HepG2 (cell line): ENCODE measurements around the gene SLC22A15. TPM values are rescaled to one million over a fixed set of nuclear protein-coding genes. Genes with fewer than 3 reads are reported as not detected.

Experiments used
- ATAC-seq: fragments of 200-7000 bp; cut with Tn5 transposase; 3 replicates; pipeline ENCODE4 v1.9.1; 2020; ENCODE audit warnings: mild to moderate bottlenecking, moderate library complexity
- BruUV-seq: library from RNA; stranded (reverse); fragments of 400-500 nt; replicated peaks from 2 replicates; lab custom pipeline; 2021; lab: Mats Ljungman, UMichigan
- CTCF ChIA-PET: fragments of 300-600 bp; formaldehyde crosslinking; extraction: SDS; loops from one replicate; lab custom pipeline; 2021; ENCODE audit warnings: low total read pairs, inconsistent platforms, low intra/inter-chr PET ratio; lab: Yijun Ruan, JAX
- POLR2A ChIA-PET: fragments of 350-600 bp; sonication (Branson Sonifier 250); formaldehyde crosslinking; loops from one replicate; lab custom pipeline; 2020; ENCODE audit warnings: antibody characterized with exemption, inconsistent platforms; lab: Yijun Ruan, JAX
- DNase-seq: peaks from one replicate; pipeline ENCODE4 v3.0.0-alpha.2; 2015; ENCODE audit warnings: low spot score
- FAIRE-seq: peaks from 3 replicates; lab custom pipeline; 2011; peaks lifted over from hg19 to GRCh38; lab: Jason Lieb, UNC
- H2AFZ ChIP-seq: one replicate; pipeline ENCODE4 v1.6.1; 2011; ENCODE audit warnings: low read length, inconsistent platforms
- H3K27ac ChIP-seq: fragments of 300-600 bp; 3 replicates; pipeline ENCODE4 v1.8.0; 2011; ENCODE audit warnings: mixed run types, mild to moderate bottlenecking, mixed read lengths, low read length, inconsistent platforms; ENCODE audit not compliant: insufficient read depth; ENCODE audit errors: extremely low read length
- H3K27me3 ChIP-seq, 2 experiments: fragments of 200-600 bp in 1 of 2; 2 replicates in 1 of 2; 3 replicates in 1 of 2; pipeline versions ENCODE4 v1.6.0 to v1.8.0; 2011; ENCODE audit warnings: low read length in 2 of 2, mild to moderate bottlenecking in 2 of 2, moderate library complexity in 2 of 2, inconsistent platforms in 1 of 2; ENCODE audit not compliant: insufficient read depth in 2 of 2, control insufficient read depth in 1 of 2
- H3K36me3 ChIP-seq, 2 experiments: fragments of 200-600 bp in 1 of 2; replicated peaks in 1 of 2; 2 replicates in 1 of 2; 3 replicates in 1 of 2; pipeline versions ENCODE4 v1.5.1 to v1.8.0; 2011; ENCODE audit warnings: low read length in 2 of 2, inconsistent platforms in 1 of 2; ENCODE audit not compliant: insufficient read depth in 2 of 2, control insufficient read depth in 1 of 2
- H3K4me1 ChIP-seq: 2 replicates; pipeline ENCODE4 v1.5.1; 2012; ENCODE audit warnings: low read length, inconsistent platforms; ENCODE audit not compliant: insufficient read depth
- H3K4me2 ChIP-seq: 2 replicates; pipeline ENCODE4 v1.6.0; 2011; ENCODE audit warnings: low read depth, low read length, inconsistent platforms
- H3K4me3 ChIP-seq, 3 experiments: fragments of 200-600 bp in 1 of 3; sonication (generic), shearing (Covaris generic) in 1 of 3; replicated peaks in 1 of 3; 2 replicates each; pipeline ENCODE4 v1.5.1; 2011 to 2016; ENCODE audit warnings: low read length in 3 of 3, inconsistent platforms in 2 of 3, low read depth in 2 of 3, mild to moderate bottlenecking in 2 of 3, control low read depth in 1 of 3, mixed read lengths in 1 of 3; ENCODE audit not compliant: insufficient read depth in 1 of 3
- H3K79me2 ChIP-seq: one replicate; pipeline ENCODE4 v1.6.1; 2011; ENCODE audit warnings: low read length, inconsistent platforms; ENCODE audit not compliant: insufficient read depth
- H3K9ac ChIP-seq: 2 replicates; pipeline ENCODE4 v1.6.0; 2011; ENCODE audit warnings: mild to moderate bottlenecking, low read depth, low read length, inconsistent platforms; ENCODE audit not compliant: insufficient read depth
- H3K9me3 ChIP-seq: 2 replicates; pipeline ENCODE4 v1.5.1; 2012; ENCODE audit warnings: mild to moderate bottlenecking, low read length
- H4K20me1 ChIP-seq: 2 replicates; pipeline ENCODE4 v1.6.0; 2011; ENCODE audit warnings: inconsistent platforms, mild to moderate bottlenecking, low read length, moderate library complexity; ENCODE audit not compliant: insufficient read depth
- FLYWCH1 ChIP-seq: sonication (generic); formaldehyde crosslinking; IDR thresholded peaks from 2 replicates; pipeline ENCODE4 v1.8.1; 2023; ENCODE audit warnings: mild to moderate bottlenecking, missing genetic modification reagents
- GTF2F1 ChIP-seq: fragments of 150-350 bp; IDR thresholded peaks from 2 replicates; pipeline ENCODE4 v1.6.1; 2014; ENCODE audit warnings: low read length
- HOXA5 ChIP-seq: sonication (generic); formaldehyde crosslinking; IDR thresholded peaks from 2 replicates; pipeline ENCODE4 v1.4.0; 2020; ENCODE audit warnings: missing genetic modification reagents
- RFXAP ChIP-seq: sonication (generic); formaldehyde crosslinking; IDR thresholded peaks from 2 replicates; pipeline ENCODE4 v1.4.0; 2020; ENCODE audit warnings: missing genetic modification reagents, borderline replicate concordance
- SMAD3 ChIP-seq: sonication (generic); formaldehyde crosslinking; IDR thresholded peaks from 2 replicates; pipeline ENCODE4 v1.4.0; 2020; ENCODE audit warnings: missing genetic modification reagents
- SMAD9 ChIP-seq: sonication (generic); formaldehyde crosslinking; IDR thresholded peaks from 2 replicates; pipeline ENCODE4 v1.5.1; 2020; ENCODE audit warnings: mild to moderate bottlenecking, missing genetic modification reagents
- SOX5 ChIP-seq: IDR thresholded peaks from 2 replicates; pipeline ENCODE4 v1.6.1; 2016; ENCODE audit warnings: borderline replicate concordance
- TBX2 ChIP-seq: sonication (generic); formaldehyde crosslinking; IDR thresholded peaks from 2 replicates; pipeline ENCODE4 v1.5.0; 2020; ENCODE audit warnings: missing genetic modification reagents, mild to moderate bottlenecking, borderline replicate concordance
- ZIK1 ChIP-seq: sonication (generic); formaldehyde crosslinking; IDR thresholded peaks from 2 replicates; pipeline ENCODE4 v1.5.0; 2020; ENCODE audit warnings: mild to moderate bottlenecking, low read depth, missing genetic modification reagents, borderline replicate concordance
- ZNF260 ChIP-seq: sonication (generic); formaldehyde crosslinking; IDR thresholded peaks from 2 replicates; pipeline ENCODE4 v1.4.0; 2020; ENCODE audit warnings: missing genetic modification reagents, low read depth, mild to moderate bottlenecking, borderline replicate concordance
- ZNF383 ChIP-seq: sonication (generic); formaldehyde crosslinking; IDR thresholded peaks from 2 replicates; pipeline ENCODE4 v1.4.0; 2020; ENCODE audit warnings: missing genetic modification reagents, mild to moderate bottlenecking, borderline replicate concordance
- ZNF430 ChIP-seq: sonication (generic); formaldehyde crosslinking; IDR thresholded peaks from 2 replicates; pipeline ENCODE4 v1.9.0; 2021; ENCODE audit warnings: mild to moderate bottlenecking, missing genetic modification reagents
- ZNF724P ChIP-seq: sonication (generic); formaldehyde crosslinking; IDR thresholded peaks from 2 replicates; pipeline ENCODE4 v1.8.0; 2022; ENCODE audit warnings: missing genetic modification reagents, borderline replicate concordance
- ZSCAN30 ChIP-seq: sonication (generic); formaldehyde crosslinking; IDR thresholded peaks from 2 replicates; pipeline ENCODE4 v1.5.0; 2020; ENCODE audit warnings: mild to moderate bottlenecking, missing genetic modification reagents
- in situ Hi-C: cut with HindIII; loops from 2 replicates; pipeline ENCODE4 v1.10.0; 2017; ENCODE audit warnings: low pct_unique_long_range_greater_than_20kb; ENCODE audit not compliant: extremely low pct_ligation_motif_present
- intact Hi-C: fragments of 100-400 bp; cut with micrococcal nuclease; formaldehyde crosslinking; loops from one replicate; pipeline ENCODE4 v1.10.0; 2022; ENCODE audit not compliant: unreplicated experiment
- polyA plus RNA-seq, 8 experiments: library from polyadenylated mRNA; depleted of rRNA in 3 of 8; stranded (reverse) in 7 of 8; unstranded in 1 of 8; fragments of >200 nt; fragmentation: Illumina TruSeq in 4 of 8; extraction: Trizol in 4 of 8; gene quantifications; 2 replicates each; pipeline versions ENCODE4 v1.2.1 to v1.2.3, GENCODE V29; 2011 to 2016; ENCODE audit warnings: low read depth in 4 of 8, missing spikeins in 1 of 8, mixed read lengths in 1 of 8; ENCODE audit not compliant: insufficient read depth in 1 of 8
- total RNA-seq, 5 experiments: library from RNA; depleted of rRNA; stranded (reverse); fragments of >200 nt; fragmentation: Illumina TruSeq; extraction: Trizol; gene quantifications; 2 replicates each; pipeline ENCODE4 v1.2.3, GENCODE V29; 2016; ENCODE audit warnings: low read depth in 1 of 5
- TF ChIP-seq, protein P1 (sequence below): sonication (generic); formaldehyde crosslinking; IDR thresholded peaks from 2 replicates; pipeline ENCODE4 v1.4.0; 2020; ENCODE audit warnings: missing genetic modification reagents, low read depth, mild to moderate bottlenecking, borderline replicate concordance
- TF ChIP-seq, protein P2 (sequence below): sonication (generic); formaldehyde crosslinking; IDR thresholded peaks from 2 replicates; pipeline ENCODE4 v1.8.0; 2022; ENCODE audit warnings: missing genetic modification reagents, mild to moderate bottlenecking, borderline replicate concordance
- TF ChIP-seq, protein P3 (sequence below): sonication (generic); formaldehyde crosslinking; IDR thresholded peaks from 2 replicates; pipeline ENCODE4 v1.4.0; 2020; ENCODE audit warnings: missing genetic modification reagents, borderline replicate concordance
- TF ChIP-seq, protein P4 (sequence below): sonication (generic); formaldehyde crosslinking; IDR thresholded peaks from 2 replicates; pipeline ENCODE4 v1.4.0; 2020; ENCODE audit warnings: missing genetic modification reagents; ENCODE audit errors: not compliant biosample characterization

Gene SLC22A15
- total and polyA plus RNA-seq, 2 of the 13 experiments (the other 11 are each of a cell fraction or from before 2014, with no cell fraction given) = 0.24 to 1.7 TPM

DNA sequence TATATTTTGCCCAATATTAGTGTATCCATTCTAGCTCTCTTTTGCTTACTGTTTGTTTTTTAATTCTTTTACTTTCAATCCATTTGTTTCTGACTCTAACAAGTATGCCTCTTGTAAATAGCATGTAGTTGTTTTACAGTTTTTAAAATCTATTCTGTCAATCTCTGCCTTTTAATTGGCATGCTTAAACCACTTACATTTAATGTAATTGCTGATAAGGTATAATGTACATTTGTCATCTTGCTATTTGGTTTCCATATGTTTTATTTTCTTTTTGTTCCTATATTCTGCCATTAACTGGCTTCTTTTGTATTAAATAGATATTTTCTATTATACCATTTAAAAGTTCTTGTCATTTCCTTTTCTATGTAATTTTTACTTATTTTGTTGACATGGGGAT is 118.7 kb downstream of the SLC22A15 start:
- Histone ChIP-seq H3K4me1 (peaks cover 21% of the 10 kb centered on the region), H3K27ac (no peak overlapping the region), H3K27me3 (no peaks in the 10 kb centered on the region), H3K9me3 (peaks cover 9% of the 10 kb centered on the region), H3K4me3 (no peak overlapping the region), H4K20me1 (no peaks in the 10 kb centered on the region), H3K4me2 (no peak overlapping the region), H3K36me3 (no peaks in the 10 kb centered on the region), H2AFZ (no peak overlapping the region), H3K79me2 (no peaks in the 10 kb centered on the region), H3K9ac (no peak overlapping the region)
- DNase-seq (no peak), ATAC-seq (no peak), FAIRE-seq (no peak)
- in situ Hi-C loops = no loop called here
- POLR2A ChIA-PET = no interaction called here
- intact Hi-C loops = loop anchor here (10.0 kb wide), 1 partner anchor 60 kb away; no protein-coding TSS in a partner anchor
- CTCF ChIA-PET = no interaction called here
- no TSS peak for BruUV-seq
- TF ChIP-seq GTF2F1 = no peak
- no peak for TF ChIP-seq ZNF724P (CRISPR knock-in tag)
- no peak for TF ChIP-seq RFXAP (CRISPR knock-in tag)
- no peak for TF ChIP-seq SMAD3
- TF ChIP-seq, protein P1, sequence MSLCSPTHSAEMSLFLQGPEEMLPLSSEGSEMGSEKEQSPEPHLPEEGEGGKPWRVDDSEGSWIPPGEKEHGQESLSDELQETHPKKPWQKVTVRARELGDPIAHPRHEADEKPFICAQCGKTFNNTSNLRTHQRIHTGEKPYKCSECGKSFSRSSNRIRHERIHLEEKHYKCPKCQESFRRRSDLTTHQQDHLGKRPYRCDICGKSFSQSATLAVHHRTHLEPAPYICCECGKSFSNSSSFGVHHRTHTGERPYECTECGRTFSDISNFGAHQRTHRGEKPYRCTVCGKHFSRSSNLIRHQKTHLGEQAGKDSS (CRISPR knock-in tag) = no peak
- TF ChIP-seq, protein P2, sequence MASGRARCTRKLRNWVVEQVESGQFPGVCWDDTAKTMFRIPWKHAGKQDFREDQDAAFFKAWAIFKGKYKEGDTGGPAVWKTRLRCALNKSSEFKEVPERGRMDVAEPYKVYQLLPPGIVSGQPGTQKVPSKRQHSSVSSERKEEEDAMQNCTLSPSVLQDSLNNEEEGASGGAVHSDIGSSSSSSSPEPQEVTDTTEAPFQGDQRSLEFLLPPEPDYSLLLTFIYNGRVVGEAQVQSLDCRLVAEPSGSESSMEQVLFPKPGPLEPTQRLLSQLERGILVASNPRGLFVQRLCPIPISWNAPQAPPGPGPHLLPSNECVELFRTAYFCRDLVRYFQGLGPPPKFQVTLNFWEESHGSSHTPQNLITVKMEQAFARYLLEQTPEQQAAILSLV = no peak
- no peak for TF ChIP-seq ZNF430
- no peak for TF ChIP-seq FLYWCH1 (CRISPR knock-in tag)
- TF ChIP-seq, protein P3, sequence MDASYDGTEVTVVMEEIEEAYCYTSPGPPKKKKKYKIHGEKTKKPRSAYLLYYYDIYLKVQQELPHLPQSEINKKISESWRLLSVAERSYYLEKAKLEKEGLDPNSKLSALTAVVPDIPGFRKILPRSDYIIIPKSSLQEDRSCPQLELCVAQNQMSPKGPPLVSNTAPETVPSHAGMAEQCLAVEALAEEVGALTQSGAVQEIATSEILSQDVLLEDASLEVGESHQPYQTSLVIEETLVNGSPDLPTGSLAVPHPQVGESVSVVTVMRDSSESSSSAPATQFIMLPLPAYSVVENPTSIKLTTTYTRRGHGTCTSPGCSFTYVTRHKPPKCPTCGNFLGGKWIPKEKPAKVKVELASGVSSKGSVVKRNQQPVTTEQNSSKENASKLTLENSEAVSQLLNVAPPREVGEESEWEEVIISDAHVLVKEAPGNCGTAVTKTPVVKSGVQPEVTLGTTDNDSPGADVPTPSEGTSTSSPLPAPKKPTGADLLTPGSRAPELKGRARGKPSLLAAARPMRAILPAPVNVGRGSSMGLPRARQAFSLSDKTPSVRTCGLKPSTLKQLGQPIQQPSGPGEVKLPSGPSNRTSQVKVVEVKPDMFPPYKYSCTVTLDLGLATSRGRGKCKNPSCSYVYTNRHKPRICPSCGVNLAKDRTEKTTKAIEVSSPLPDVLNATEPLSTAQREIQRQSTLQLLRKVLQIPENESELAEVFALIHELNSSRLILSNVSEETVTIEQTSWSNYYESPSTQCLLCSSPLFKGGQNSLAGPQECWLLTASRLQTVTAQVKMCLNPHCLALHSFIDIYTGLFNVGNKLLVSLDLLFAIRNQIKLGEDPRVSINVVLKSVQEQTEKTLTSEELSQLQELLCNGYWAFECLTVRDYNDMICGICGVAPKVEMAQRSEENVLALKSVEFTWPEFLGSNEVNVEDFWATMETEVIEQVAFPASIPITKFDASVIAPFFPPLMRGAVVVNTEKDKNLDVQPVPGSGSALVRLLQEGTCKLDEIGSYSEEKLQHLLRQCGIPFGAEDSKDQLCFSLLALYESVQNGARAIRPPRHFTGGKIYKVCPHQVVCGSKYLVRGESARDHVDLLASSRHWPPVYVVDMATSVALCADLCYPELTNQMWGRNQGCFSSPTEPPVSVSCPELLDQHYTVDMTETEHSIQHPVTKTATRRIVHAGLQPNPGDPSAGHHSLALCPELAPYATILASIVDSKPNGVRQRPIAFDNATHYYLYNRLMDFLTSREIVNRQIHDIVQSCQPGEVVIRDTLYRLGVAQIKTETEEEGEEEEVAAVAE (CRISPR knock-in tag) = no peak
- no peak for TF ChIP-seq HOXA5
- no peak for TF ChIP-seq ZNF383
- no peak for TF ChIP-seq SMAD9 (CRISPR knock-in tag)
- no peak for TF ChIP-seq ZSCAN30 (CRISPR knock-in tag)
- TF ChIP-seq, protein P4, sequence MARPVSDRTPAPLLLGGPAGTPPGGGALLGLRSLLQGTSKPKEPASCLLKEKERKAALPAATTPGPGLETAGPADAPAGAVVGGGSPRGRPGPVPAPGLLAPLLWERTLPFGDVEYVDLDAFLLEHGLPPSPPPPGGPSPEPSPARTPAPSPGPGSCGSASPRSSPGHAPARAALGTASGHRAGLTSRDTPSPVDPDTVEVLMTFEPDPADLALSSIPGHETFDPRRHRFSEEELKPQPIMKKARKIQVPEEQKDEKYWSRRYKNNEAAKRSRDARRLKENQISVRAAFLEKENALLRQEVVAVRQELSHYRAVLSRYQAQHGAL = no peak
- TF ChIP-seq SOX5 (CRISPR knock-in tag) = no peak
- TF ChIP-seq ZIK1 (CRISPR knock-in tag) = no peak
- no peak for TF ChIP-seq TBX2 (CRISPR knock-in tag)
- TF ChIP-seq ZNF260 (CRISPR knock-in tag) = no peak
